IMR-90 (cell line): ENCODE data around the gene SIGLEC15.
A peak's percentile ranks its signal among the peaks of the same experiment; 100 is the strongest.

Source experiments
- BHLHE40 ChIP-seq: fragments of 150-350 bp; IDR thresholded peaks from 2 replicates; pipeline ENCODE4 v1.6.1; 2016; ENCODE audit warnings: mild to moderate bottlenecking, low read depth, low read length
- CHD1 ChIP-seq: IDR thresholded peaks from 2 replicates; pipeline ENCODE4 v1.6.1; 2012; ENCODE audit warnings: low read depth, low read length, improper control_type of control experiment
- CTCF ChIP-seq: conservative IDR thresholded peaks from 2 replicates; pipeline ENCODE4 v1.5.1; 2012; ENCODE audit warnings: mild to moderate bottlenecking, low read depth, low read length, improper control_type of control experiment
- MAFK ChIP-seq: IDR thresholded peaks from 2 replicates; pipeline ENCODE4 v1.6.1; 2012; ENCODE audit warnings: low read depth, low read length, improper control_type of control experiment
- MXI1 ChIP-seq: IDR thresholded peaks from 2 replicates; pipeline ENCODE4 v1.6.1; 2012; ENCODE audit warnings: low read depth, mild to moderate bottlenecking, low read length, moderate library complexity, borderline replicate concordance
- POLR2A ChIP-seq: IDR thresholded peaks from 2 replicates; pipeline ENCODE4 v1.6.1; 2012; ENCODE audit warnings: mild to moderate bottlenecking, low read depth, low read length
- RCOR1 ChIP-seq: IDR thresholded peaks from 2 replicates; pipeline ENCODE4 v1.6.1; 2012; ENCODE audit warnings: mild to moderate bottlenecking, low read length, improper control_type of control experiment; ENCODE audit not compliant: insufficient replicate concordance
- RFX5 ChIP-seq: IDR thresholded peaks from 2 replicates; pipeline ENCODE4 v1.8.0; 2012; ENCODE audit warnings: low read depth, mild to moderate bottlenecking, low read length, moderate library complexity

- TF ChIP-seq CTCF (peak; percentile 36), RCOR1 (no peak), POLR2A (no peak), BHLHE40 (no peak), MAFK (no peak), CHD1 (no peak), RFX5 (no peak), MXI1 (no peak)
These were observed 24.5 kb downstream of the SIGLEC15 start for GRCh38 chr18:45850021-45850420.
